Colonic mucosa (tissue), 4 donors: Measurements from ENCODE around the gene ROBO1. TPM values are rescaled to one million over a fixed set of nuclear protein-coding genes. Genes with fewer than 3 reads are reported as not detected.

Experiments
- DNase-seq: peaks from one replicate; pipeline ENCODE4 v3.0.0-alpha.2; 2020
- H3K27ac ChIP-seq: fragments of 200-600 bp; one replicate; pipeline ENCODE4 v1.8.0; 2021
- H3K27me3 ChIP-seq: fragments of 200-600 bp; one replicate; pipeline ENCODE4 v1.8.0; 2021
- H3K36me3 ChIP-seq: fragments of 200-600 bp; one replicate; pipeline ENCODE4 v1.8.0; 2021
- H3K4me1 ChIP-seq: fragments of 200-600 bp; one replicate; pipeline ENCODE4 v1.8.0; 2021; ENCODE audit warnings: mild to moderate bottlenecking
- H3K4me3 ChIP-seq: fragments of 200-600 bp; one replicate; pipeline ENCODE4 v1.8.0; 2021
- H3K9ac ChIP-seq, 2 donors: one replicate each; pipeline ENCODE4 v1.7.0; 2013; ENCODE audit warnings: control low read depth in 2 of 2, low read depth in 2 of 2, low read length in 2 of 2
- H3K9me3 ChIP-seq: fragments of 200-600 bp; one replicate; pipeline ENCODE4 v1.8.0; 2021
- CTCF ChIP-seq: fragments of 200-600 bp; IDR thresholded peaks from one replicate; pipeline ENCODE4 v1.8.0; 2022; ENCODE audit warnings: antibody characterized with exemption, mild to moderate bottlenecking
- intact Hi-C: fragments of 100-400 bp; cut with DNase I; formaldehyde crosslinking; loops from one replicate; pipeline ENCODE4 v1.14.1; 2022
- total RNA-seq, 2 donors: library from RNA; stranded (reverse); fragmentation: NEBNext Ultra II Directional in 1 of 2; extraction: Animal tissue kit (Norgen Biotek cat#: 25700) in 1 of 2; gene quantifications; one replicate each; pipeline ENCODE4 v1.2.1, GENCODE V29; 2021
- donor health status: healthy.
- donor health status: DM: no; HTN: no; CAD: no.
- donor health status: DM: no; HTN: no; CAD: no.

ROBO1 gene
- total RNA-seq, 2 donors from 2014 or later, result 8.1 to 9.4 TPM

GRCh38 chr3:79490165-79491028 lies 277.4 kb downstream of the ROBO1 start:
- H3K36me3 ChIP-seq, result no peaks in the 10 kb centered on the region
- H3K9ac ChIP-seq, result no peak overlapping the region
- H3K27ac ChIP-seq, result no peak overlapping the region
- H3K27me3 ChIP-seq, result no peaks in the 10 kb centered on the region
- DNase-seq, result peak; percentile 32
- H3K4me3 ChIP-seq, result no peak overlapping the region
- intact Hi-C loops, result no loop called here
- no peak for TF ChIP-seq CTCF
- no peaks in the 10 kb centered on the region for H3K4me1 ChIP-seq
- no peaks in the 10 kb centered on the region for H3K9me3 ChIP-seq

GRCh38 chr3:79488407-79488806 lies 279.4 kb downstream of the ROBO1 start:
- no peak for DNase-seq
- no peaks in the 10 kb centered on the region for H3K4me1 ChIP-seq
- H3K27ac ChIP-seq, result no peak overlapping the region
- H3K9me3 ChIP-seq, result no peaks in the 10 kb centered on the region
- H3K9ac ChIP-seq, result no peak overlapping the region
- H3K4me3 ChIP-seq, result no peak overlapping the region
- H3K27me3 ChIP-seq, result no peaks in the 10 kb centered on the region
- no peaks in the 10 kb centered on the region for H3K36me3 ChIP-seq
- TF ChIP-seq CTCF, result no peak
- intact Hi-C loops, result no loop called here

GRCh38 chr3:79480746-79481145 lies 287.1 kb downstream of the ROBO1 start:
- intact Hi-C loops, result no loop called here
- no peaks in the 10 kb centered on the region for H3K4me1 ChIP-seq
- H3K9ac ChIP-seq, result no peak overlapping the region
- no peak for TF ChIP-seq CTCF
- no peak for DNase-seq
- no peaks in the 10 kb centered on the region for H3K36me3 ChIP-seq
- no peak overlapping the region for H3K27ac ChIP-seq
- no peak overlapping the region for H3K4me3 ChIP-seq
- no peaks in the 10 kb centered on the region for H3K9me3 ChIP-seq
- no peaks in the 10 kb centered on the region for H3K27me3 ChIP-seq

- no peak for TF ChIP-seq CTCF
- Histone ChIP-seq H3K27ac (no peak overlapping the region), H3K9ac (no peak overlapping the region), H3K27me3 (no peaks in the 10 kb centered on the region), H3K4me3 (no peak overlapping the region), H3K36me3 (no peaks in the 10 kb centered on the region), H3K9me3 (no peaks in the 10 kb centered on the region), H3K4me1 (no peaks in the 10 kb centered on the region)
- intact Hi-C loops, result no loop called here
- no peak for DNase-seq
These were observed 289.2 kb downstream of the ROBO1 start for GRCh38 chr3:79478620-79479019.

GRCh38 chr3:79477242-79477641 lies 290.6 kb downstream of the ROBO1 start:
- no peak for DNase-seq
- no peak overlapping the region for H3K4me3 ChIP-seq
- no peak overlapping the region for H3K9ac ChIP-seq
- no peaks in the 10 kb centered on the region for H3K4me1 ChIP-seq
- no peaks in the 10 kb centered on the region for H3K9me3 ChIP-seq
- no peaks in the 10 kb centered on the region for H3K27me3 ChIP-seq
- TF ChIP-seq CTCF, result no peak
- intact Hi-C loops, result no loop called here
- H3K36me3 ChIP-seq, result no peaks in the 10 kb centered on the region
- no peak overlapping the region for H3K27ac ChIP-seq
